MM.1S (cell line): ENCODE results near the gene ADSS1.

Source experiments
- DNase-seq: peaks from one replicate; pipeline ENCODE4 v3.0.0-alpha.2; 2015
- H2AFZ ChIP-seq: fragments of 300-600 bp; sonication (generic); 2 replicates; pipeline ENCODE4 v1.6.0; 2016; ENCODE audit warnings: antibody characterized with exemption, low read length
- H3F3A ChIP-seq: fragments of 300-600 bp; sonication (generic); 2 replicates; pipeline ENCODE4 v1.6.1; 2016; ENCODE audit warnings: mild to moderate bottlenecking, antibody characterized with exemption, low read length, moderate library complexity, mixed read lengths; ENCODE audit not compliant: insufficient read depth
- H3K27ac ChIP-seq: fragments of 300-600 bp; sonication (generic); 2 replicates; pipeline ENCODE4 v1.5.1; 2016; ENCODE audit warnings: mild to moderate bottlenecking, low read length
- H3K27me3 ChIP-seq: fragments of 300-600 bp; sonication (generic); replicated peaks from 2 replicates; pipeline ENCODE4 v1.6.0; 2016; ENCODE audit warnings: low read length; ENCODE audit not compliant: insufficient read depth
- H3K36me3 ChIP-seq: fragments of 300-600 bp; sonication (generic); replicated peaks from 2 replicates; pipeline ENCODE4 v1.6.1; 2016; ENCODE audit warnings: mild to moderate bottlenecking, low read length, mixed read lengths; ENCODE audit not compliant: insufficient read depth
- H3K4me1 ChIP-seq: fragments of 300-600 bp; sonication (generic); 2 replicates; pipeline ENCODE4 v1.6.1; 2016; ENCODE audit warnings: low read length, mixed read lengths
- H3K4me2 ChIP-seq: fragments of 300-600 bp; sonication (generic); 2 replicates; pipeline ENCODE4 v1.6.0; 2016; ENCODE audit warnings: low read depth, low read length
- H3K4me3 ChIP-seq: fragments of 300-600 bp; sonication (generic); 2 replicates; pipeline ENCODE4 v1.5.1; 2016; ENCODE audit warnings: low read length, mixed read lengths
- H3K79me2 ChIP-seq: fragments of 300-600 bp; sonication (generic); 2 replicates; pipeline ENCODE4 v1.6.1; 2016; ENCODE audit warnings: mixed run types, low read length, mixed read lengths
- H3K9ac ChIP-seq: fragments of 300-600 bp; sonication (generic); 2 replicates; pipeline ENCODE4 v1.6.1; 2016; ENCODE audit warnings: low read length, mixed read lengths
- H3K9me2 ChIP-seq: fragments of 300-600 bp; sonication (generic); replicated peaks from 2 replicates; pipeline ENCODE4 v1.6.1; 2016; ENCODE audit warnings: mild to moderate bottlenecking, low read length, mixed read lengths; ENCODE audit not compliant: insufficient read depth
- H3K9me3 ChIP-seq: fragments of 300-600 bp; sonication (generic); replicated peaks from 2 replicates; pipeline ENCODE4 v1.6.1; 2016; ENCODE audit warnings: mild to moderate bottlenecking, low read length, mixed read lengths; ENCODE audit not compliant: insufficient read depth
- H4K20me1 ChIP-seq: fragments of 300-600 bp; sonication (generic); 2 replicates; pipeline ENCODE4 v1.6.1; 2016; ENCODE audit warnings: mild to moderate bottlenecking, low read length, moderate library complexity, mixed read lengths; ENCODE audit not compliant: insufficient read depth
- EZH2 ChIP-seq: fragments of 300-600 bp; sonication (generic); optimal IDR thresholded peaks from 2 replicates; pipeline ENCODE3; 2017; ENCODE audit warnings: low read depth, mild to moderate bottlenecking, antibody characterized with exemption, low read length, mixed read lengths
- EZH2phosphoT487 ChIP-seq: fragments of 300-600 bp; sonication (generic); IDR thresholded peaks from 2 replicates; pipeline ENCODE4 v1.6.1; 2018; ENCODE audit warnings: antibody characterized with exemption, low read length
- TF ChIP-seq, protein P1 (sequence below): fragments of 300-600 bp; sonication (generic); IDR thresholded peaks from 2 replicates; pipeline ENCODE4 v1.5.1; 2016; ENCODE audit warnings: antibody characterized with exemption, low read length, mixed read lengths

The ADSS1 gene

DNA sequence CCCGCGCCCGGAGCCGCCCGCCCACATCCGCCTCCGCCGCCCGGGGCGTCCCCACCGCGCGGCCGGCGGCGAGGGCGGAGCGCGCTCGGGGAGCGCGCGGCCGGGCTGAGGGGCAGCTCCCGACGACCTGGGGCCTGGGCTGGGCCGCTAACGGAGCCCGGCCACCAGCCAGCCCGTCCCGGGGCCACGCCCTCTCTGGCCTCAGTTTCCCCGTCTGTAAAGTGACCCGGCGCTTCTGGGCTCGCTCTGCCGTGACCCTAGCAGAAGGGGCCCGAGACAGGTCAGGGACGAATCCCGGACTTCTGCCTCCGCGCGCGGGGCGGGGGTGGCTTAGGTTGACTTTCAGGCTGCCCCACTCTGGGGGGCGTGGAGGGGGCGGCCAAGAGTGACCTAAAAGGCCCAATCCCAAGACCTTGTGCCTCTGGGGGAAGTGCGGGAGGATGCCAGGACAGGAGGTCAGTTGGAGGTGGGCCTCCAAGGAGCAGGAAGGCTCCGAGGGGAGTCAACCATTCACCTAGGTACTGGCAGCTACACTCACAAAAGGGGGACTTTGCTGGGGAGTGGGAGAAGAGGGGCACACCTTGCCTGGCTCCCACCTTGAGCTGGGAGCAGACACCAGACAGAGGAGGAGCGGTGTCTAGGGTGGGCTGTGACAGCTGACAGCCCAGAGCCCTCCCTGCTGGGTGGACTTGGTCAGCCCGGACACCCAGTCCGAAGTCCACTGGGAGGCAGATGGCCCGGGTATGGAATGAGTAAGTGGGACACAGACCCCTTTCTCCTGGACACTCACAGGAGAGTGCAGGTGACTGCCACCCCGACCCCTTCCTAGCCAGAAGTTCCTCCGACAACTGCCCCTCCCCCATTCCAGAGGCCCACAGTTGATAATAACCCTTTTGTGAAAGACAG, 72.0 kb downstream of the ADSS1 start:
- Histone ChIP-seq H3K9me2 (no peaks in the 10 kb centered on the region), H3K79me2 (peaks cover 30% of the 10 kb centered on the region), H4K20me1 (no peaks in the 10 kb centered on the region), H3K36me3 (no peaks in the 10 kb centered on the region), H3K4me2 (peak overlapping the region; percentile 82), H3F3A (peaks cover 11% of the 10 kb centered on the region), H2AFZ (no peak overlapping the region), H3K27ac (no peak overlapping the region), H3K4me3 (peak overlapping the region; percentile 48; the same call in 1 of the 2 replicates), H3K9ac (peak overlapping the region; percentile 28; the same call in 1 of the 2 replicates), H3K9me3 (no peaks in the 10 kb centered on the region), H3K27me3 (no peaks in the 10 kb centered on the region), H3K4me1 (peaks cover 12% of the 10 kb centered on the region; the same call in 1 of the 2 replicates)
- TF ChIP-seq, protein P1, sequence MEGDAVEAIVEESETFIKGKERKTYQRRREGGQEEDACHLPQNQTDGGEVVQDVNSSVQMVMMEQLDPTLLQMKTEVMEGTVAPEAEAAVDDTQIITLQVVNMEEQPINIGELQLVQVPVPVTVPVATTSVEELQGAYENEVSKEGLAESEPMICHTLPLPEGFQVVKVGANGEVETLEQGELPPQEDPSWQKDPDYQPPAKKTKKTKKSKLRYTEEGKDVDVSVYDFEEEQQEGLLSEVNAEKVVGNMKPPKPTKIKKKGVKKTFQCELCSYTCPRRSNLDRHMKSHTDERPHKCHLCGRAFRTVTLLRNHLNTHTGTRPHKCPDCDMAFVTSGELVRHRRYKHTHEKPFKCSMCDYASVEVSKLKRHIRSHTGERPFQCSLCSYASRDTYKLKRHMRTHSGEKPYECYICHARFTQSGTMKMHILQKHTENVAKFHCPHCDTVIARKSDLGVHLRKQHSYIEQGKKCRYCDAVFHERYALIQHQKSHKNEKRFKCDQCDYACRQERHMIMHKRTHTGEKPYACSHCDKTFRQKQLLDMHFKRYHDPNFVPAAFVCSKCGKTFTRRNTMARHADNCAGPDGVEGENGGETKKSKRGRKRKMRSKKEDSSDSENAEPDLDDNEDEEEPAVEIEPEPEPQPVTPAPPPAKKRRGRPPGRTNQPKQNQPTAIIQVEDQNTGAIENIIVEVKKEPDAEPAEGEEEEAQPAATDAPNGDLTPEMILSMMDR: no peak
- TF ChIP-seq EZH2: no peak
- DNase-seq: peak; percentile 23

DNA sequence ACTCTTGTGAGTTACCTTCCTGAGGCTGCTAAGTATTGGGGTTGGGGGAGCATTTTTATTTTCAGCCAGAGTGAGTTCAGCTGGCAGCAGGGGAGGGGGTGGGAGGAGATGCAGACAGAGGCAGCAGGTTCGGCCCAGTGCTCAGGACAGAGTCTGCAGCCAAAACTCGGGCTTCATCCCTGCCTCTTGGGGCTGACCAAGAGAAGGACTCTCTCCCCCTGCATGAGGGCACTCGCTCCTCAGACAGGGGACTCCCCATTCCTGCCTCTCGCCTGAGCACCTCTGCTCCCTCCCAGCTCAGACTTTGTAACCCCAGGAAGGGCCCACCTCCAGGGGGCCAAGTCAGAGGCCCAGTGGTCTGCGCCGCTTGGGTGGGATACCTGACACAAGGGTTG, 72.7 kb downstream of the ADSS1 start:
- Histone ChIP-seq H3K4me3 (no peak overlapping the region), H2AFZ (no peak overlapping the region), H3K4me2 (no peak overlapping the region)

More for the DNA sequence above, 72.7 kb downstream of the ADSS1 start:
- Histone ChIP-seq H3K79me2 (peaks cover 29% of the 10 kb centered on the region), H3K36me3 (no peaks in the 10 kb centered on the region), H3K9ac (no peak overlapping the region), H3K9me2 (no peaks in the 10 kb centered on the region), H3K4me1 (peaks cover 12% of the 10 kb centered on the region; the same call in 1 of the 2 replicates), H3K27ac (no peak overlapping the region), H3K27me3 (no peaks in the 10 kb centered on the region), H3F3A (peaks cover 11% of the 10 kb centered on the region), H4K20me1 (no peaks in the 10 kb centered on the region), H3K9me3 (no peaks in the 10 kb centered on the region)
- no peak for DNase-seq
- TF ChIP-seq, protein P1: no peak
- no peak for TF ChIP-seq EZH2
- no peak for TF ChIP-seq EZH2phosphoT487
